Lower leg skin (tissue), 3 donors: ENCODE measurements around the gene FARP1.

Experiments used
- CTCF ChIP-seq, 3 donors: fragments of 450-650 bp; IDR thresholded peaks; one replicate each; pipeline ENCODE4 v1.5.1; 2016; ENCODE audit warnings: antibody characterized with exemption in 3 of 3, mild to moderate bottlenecking in 3 of 3, moderate library complexity in 2 of 3
- POLR2A ChIP-seq, 2 donors: fragments of 450-650 bp; IDR thresholded peaks; one replicate each; pipeline ENCODE4 v1.6.1; 2016 to 2017; ENCODE audit warnings: antibody characterized with exemption in 2 of 2, mild to moderate bottlenecking in 1 of 2, moderate library complexity in 1 of 2

GRCh38 chr13:98459721-98460370, 317.0 kb downstream of the FARP1 start:
- no peak for TF ChIP-seq CTCF (IDR thresholded peaks at IDR 0.05)
- no peak for TF ChIP-seq POLR2A (IDR thresholded peaks at IDR 0.05)
